Activated CD4-positive, alpha-beta T cell treated with anti-CD3 and anti-CD28 coated beads, Interleukin-2, amount 50 U/mL, for 24 hours (primary cell): ENCODE data around the gene KAZN.

ENCODE experiments used
- DNase-seq, 2 donors: peaks; one replicate each; pipeline ENCODE4 v3.0.0-alpha.2; 2020; ENCODE audit warnings: low read depth in 1 of 2, low spot score in 1 of 2

Gene KAZN

DNA sequence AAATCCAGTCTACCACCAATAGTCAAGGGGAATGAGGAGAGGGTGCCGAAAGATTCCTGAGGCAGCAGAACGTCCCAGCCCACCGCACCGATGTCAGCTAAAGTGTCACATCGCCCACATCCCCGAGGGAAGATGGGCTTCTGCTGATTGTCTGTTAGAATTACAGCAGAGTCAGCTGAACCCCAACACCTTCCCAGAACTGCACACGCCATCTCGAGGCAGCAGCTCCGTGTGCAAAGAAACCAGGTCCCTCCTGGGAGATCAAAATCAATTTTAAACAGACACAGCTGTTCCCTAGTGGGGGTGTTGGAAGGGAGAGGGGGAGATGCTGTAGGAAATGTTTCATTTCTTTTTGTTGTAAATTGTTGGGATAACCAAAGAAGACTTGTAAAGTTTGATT, 12.8 kb upstream of the KAZN start:
- no peak for DNase-seq

DNA sequence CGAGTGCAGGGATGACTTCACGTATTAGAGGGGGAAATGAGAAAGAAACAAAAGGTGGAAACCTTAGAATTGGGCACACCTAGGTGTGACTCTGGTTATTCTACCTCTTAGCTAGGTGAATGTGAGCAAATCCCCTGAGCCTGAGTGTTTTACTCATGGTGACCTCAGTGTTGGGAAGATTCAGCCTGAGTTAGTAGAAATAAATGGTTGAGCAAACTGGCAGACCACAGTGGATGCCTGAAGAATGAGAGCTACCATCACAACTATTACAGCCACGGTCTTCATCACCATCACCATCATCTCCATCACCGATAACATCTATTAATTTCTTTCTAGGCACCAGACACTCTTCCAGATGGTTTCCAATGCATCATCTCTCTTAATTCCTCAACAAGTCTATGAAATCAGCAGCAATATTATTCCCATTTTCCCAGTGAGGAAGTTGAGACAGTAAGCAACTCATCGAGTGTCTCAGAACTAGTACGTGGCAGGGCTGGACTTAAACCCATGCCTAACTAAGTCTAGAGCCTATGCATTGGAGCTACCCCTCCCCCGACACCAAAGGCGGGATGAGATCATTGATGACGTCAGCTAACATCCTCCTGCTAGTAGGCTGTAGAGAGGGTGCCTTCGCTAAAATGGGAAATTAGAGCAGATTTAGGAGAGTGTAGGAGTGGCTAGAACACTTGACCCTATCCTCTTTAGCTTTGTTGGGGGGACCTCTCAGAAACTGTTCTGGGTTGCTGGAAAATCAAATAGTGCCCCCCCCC, 7.9 kb upstream of the KAZN start:
- no peak for DNase-seq

DNA sequence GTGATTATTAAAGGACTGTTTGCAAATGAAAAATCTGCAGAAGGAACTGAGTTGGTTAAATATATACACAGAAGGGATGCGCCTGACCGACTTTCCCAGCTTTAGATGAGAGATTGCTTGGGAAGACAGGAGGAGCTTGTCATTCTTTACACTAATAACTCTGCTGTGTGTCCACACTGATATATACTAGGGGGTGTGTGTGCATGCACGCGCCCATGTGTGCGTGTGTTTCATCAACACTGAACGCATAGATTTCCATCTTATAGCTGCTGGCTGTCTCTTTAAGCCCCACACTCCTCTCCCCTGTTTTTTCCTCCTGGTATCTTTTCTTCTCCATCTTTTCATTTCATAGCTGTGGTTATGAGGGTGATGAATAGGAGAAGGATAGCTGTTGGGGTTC, 6.9 kb upstream of the KAZN start:
- DNase-seq: no peak

- DNase-seq: no peak
Observed at GRCh38 chr1:14592004-14592631, 6.4 kb upstream of the KAZN start.

DNA sequence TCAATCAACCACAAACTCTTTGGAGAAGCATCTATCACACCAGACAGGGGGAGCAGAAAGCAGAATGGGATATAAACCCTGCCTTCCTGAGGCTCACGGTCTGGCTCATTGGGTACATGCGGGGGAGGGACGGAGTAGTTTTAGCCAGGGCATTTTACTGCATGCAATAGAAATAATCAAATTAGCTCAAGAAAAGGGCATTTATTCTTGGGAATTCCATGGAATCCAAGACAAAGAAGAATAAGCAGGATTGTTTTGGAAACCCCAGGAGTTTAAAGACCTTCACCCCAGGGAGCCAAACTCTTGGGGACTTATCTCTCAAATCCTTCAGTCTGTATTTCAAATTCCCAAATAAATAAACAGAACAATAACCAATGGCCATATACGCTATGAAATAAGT, 5.2 kb upstream of the KAZN start:
- DNase-seq: no peak

DNA sequence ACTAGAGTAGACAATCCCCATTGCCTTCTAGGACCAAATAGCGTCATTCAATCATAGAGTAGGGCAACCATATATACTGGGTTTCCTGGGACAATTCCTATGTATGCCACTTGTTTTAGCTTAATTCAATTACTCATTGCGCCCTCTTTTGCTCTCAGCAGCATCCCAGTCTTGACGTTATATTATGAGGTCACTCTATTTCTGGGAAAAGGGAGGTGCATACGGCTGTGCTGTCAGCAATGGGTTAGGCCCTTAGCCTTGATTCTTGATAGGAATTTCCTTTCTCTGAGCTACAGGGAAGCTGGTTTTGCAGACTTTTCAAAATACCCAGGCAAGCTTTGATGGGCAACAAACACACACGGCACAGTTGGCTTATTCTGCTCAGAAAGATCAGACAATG, 4.4 kb upstream of the KAZN start:
- no peak for DNase-seq

GRCh38 chr1:14596591-14596990, 1.9 kb upstream of the KAZN start:
- DNase-seq: no peak

DNA sequence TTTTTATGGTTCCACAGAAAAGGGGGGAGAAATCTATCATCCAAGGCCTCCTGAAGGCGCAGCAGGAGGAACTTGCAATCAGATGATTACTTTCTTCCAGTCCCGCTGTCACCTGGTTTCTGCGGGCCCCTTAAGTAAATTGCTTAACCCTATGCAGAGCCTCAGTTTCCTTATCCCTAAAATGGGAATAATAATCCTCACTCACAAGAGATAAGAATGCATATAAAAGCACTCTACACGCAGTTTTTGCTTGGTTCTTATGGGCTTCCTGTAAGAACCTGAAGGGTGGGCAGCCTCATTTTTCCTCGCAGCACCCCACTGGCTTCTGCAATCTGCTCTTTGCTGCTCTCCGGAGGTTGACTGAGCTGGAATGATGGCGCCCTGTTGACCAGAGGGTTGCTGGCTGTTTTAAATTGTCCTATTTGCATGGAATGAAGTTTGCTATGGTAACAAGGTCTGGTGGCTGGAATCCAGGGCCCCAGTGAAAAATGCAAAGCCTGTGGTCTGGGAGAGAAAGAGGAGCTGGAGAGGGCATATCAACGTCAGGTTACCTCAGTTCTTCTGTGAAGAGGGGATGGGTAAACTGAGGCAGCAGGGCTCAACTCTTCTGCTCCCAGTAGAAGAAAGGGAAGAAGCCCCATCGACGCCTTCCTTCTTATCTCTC, 1.0 kb upstream of the KAZN start:
- no peak for DNase-seq

GRCh38 chr1:14598007-14598497, 433 bp upstream of the KAZN start:
- DNase-seq: no peak

DNA sequence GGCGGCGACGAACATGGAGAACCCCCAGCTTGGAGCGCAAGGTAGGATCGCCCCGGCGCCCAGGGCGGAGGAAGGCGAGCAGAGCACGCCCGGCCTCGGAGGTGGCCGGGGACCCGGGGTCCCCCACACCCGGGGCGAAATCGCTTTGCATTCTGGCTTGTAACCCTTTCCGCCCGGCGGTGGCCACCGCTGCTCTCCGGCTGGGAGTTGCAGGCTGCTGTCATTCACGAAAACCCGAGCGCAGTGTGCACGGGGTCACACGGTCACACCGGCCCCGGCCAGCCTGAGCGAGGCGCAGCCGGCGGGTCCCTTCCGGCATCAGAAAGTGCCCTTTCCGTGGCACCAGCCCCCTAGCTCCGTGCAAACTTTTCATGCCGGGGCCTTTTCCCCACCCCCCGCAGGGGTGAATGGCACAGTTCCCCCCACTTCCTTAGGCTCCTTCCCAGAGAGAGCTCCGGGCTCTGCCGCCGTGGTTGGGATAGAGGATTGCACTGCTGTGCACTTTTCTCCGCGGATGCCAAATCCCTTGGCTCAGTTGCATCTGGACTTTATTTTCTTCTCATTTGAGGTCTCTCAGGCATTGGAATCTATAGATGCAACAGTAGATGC, 802 bp downstream of the KAZN start:
- DNase-seq: no peak

- no peak for DNase-seq
Observed at GRCh38 chr1:14599800-14600199, 1.3 kb downstream of the KAZN start.

DNA sequence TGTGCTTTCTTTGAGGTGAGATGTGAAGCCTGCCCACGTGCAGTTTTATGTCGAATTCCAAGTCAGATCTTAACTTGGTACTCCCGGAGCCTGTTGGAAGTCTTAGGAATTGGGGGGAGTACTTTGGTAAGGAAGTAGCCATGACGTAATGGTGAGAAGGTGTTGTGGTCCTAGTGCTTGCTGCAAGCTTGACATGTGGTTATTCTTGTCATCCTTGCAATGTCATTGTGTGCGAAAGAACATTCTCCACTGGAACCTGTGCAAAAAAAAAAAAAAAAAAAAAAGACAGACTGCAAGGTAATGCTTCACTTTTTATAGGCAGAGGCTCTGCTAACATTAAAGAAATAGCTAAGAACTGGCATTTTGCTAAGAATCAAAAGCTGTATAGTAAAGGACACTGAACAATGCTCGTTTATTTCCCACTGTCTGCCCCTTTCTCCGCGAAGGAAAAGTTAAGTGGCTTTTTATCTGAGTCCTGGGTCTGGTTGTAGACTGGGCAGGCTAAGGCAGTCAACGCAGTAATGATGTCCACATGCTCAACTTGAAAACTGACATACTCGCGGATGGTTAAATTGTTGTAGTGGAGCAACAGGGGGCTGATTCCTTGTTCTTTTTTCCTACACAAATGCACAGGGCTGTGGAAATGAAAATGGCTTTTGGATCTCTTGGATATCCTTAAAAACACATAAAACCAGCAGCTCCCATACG, 2.1 kb downstream of the KAZN start:
- DNase-seq: no peak

GRCh38 chr1:14602136-14602535, 3.7 kb downstream of the KAZN start:
- no peak for DNase-seq

DNA sequence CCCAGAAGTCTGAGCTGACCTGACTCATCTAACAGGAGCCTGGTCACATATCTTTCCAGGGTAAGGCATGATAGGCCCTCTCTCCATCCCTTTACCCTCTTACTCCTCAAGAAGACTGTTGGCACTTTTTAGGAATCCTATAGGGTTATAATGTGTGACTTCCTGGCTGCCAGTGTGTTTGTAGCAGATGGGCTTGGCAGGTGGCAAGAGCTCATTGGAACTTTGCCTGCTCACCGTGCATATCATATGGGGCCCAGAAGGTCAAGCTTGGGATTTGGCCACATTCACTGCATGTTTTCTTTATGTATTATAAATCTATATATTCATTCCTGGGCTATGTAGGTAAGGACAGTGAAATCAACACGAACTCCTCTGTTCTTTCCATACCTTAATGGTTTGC, 5.2 kb downstream of the KAZN start:
- DNase-seq: no peak

- DNase-seq: no peak
Observed at GRCh38 chr1:14604414-14604813, 5.9 kb downstream of the KAZN start.

DNA sequence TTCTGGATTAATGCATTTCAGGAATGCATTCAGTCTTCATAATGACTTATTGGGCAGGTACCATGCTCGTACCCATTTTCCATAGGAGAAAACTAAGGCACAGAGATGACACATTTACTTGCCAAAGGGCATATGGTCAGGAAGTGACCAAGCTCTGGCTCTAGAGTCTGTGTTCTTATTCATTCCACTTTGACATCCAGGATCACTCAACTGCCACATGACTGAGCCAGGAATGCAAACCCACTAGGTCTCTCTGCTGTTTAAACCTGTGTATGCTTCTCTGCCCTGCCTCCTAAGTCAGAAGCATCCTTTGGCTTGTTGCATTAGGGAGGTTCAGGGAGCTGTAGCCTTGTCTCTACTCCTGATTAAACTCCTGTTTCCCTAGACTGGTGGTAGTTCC, 7.5 kb downstream of the KAZN start:
- no peak for DNase-seq

GRCh38 chr1:14606632-14607031, 8.1 kb downstream of the KAZN start:
- no peak for DNase-seq

DNA sequence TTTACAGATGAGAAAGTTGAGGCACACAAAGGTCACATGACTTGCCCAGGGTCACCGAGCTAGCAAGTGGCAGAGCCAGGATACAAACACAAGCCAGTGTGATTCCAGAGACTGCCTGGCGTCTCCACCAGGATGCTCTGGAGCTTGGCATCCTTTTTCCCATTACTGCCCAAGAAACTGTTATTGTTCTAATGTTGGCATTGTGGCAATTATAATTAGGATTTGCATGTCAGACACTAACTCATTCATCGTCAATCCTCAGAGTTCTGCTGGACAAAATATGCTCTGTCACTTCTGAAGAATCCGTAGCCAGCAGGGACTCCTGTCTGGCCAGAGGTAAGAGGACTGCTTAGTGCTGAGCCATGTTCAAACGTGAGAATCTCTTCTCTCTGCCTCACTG, 8.8 kb downstream of the KAZN start:
- no peak for DNase-seq

GRCh38 chr1:14608308-14608707, 9.8 kb downstream of the KAZN start:
- no peak for DNase-seq

GRCh38 chr1:14610761-14611160, 12.3 kb downstream of the KAZN start:
- no peak for DNase-seq

DNA sequence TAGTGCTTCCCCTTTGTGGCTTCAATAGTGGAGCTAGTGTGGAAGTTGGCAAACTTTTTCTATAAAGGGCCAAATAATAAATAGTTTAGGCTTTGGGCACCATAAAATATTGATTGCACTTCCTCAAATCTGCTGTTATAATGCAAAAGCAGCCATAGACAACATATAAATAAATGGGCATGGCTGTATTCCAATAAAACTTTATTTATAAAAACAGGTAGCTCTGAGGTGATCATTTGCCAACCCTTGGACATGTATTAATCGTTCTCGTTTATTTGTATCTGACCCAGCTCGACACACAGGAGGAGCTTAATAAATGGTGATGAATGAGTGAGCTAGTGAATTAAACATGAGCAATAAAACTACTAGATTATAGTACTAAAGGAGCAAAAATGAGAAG, 13.3 kb downstream of the KAZN start:
- no peak for DNase-seq
